SK-N-MC (cell line): ENCODE data around the gene AP2M1.

Source experiments
- EZH2 ChIP-seq: fragments of 200-600 bp; sonication (generic); IDR thresholded peaks from one replicate; pipeline ENCODE4 v1.6.1; 2017; ENCODE audit warnings: antibody characterized with exemption
- FOXP2 ChIP-seq: optimal IDR thresholded peaks from 2 replicates; pipeline ENCODE3; 2011; ENCODE audit warnings: mild to moderate bottlenecking, moderate library complexity; ENCODE audit not compliant: insufficient read depth; ENCODE audit errors: extremely low read length, control extremely low read depth
- POLR2AphosphoS5 ChIP-seq: IDR thresholded peaks from 2 replicates; pipeline ENCODE4 v1.6.1; 2012; ENCODE audit warnings: mild to moderate bottlenecking, low read depth, low read length, borderline replicate concordance

DNA sequence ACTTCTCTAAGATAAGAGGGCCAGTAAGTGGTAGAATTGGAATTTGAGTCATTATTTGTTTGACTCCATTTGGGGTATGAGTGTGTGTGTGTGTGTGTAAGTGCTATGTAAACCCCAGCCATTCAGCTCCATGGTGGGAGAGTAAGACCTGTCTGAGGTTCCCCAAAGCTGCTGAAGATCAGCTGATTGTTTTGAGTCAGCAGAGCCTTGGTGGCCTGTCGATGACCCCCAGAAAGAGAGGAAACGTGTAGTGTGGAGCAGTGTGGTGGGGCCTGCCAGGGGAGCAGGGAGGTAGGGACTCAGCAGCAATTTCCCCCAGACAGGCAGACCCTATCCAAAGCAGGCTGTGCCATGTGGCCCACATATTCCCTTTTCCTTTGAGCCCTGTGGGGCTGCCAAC lies 14.2 kb upstream of the AP2M1 start:
- no peak for TF ChIP-seq EZH2
- no peak for TF ChIP-seq POLR2AphosphoS5
- TF ChIP-seq FOXP2, result no peak
